Transverse colon (tissue), 4 donors: ENCODE results near the gene NLRC3. TPM values are rescaled to one million over a fixed set of nuclear protein-coding genes. Genes with fewer than 3 reads are reported as not detected.
A peak's percentile ranks its signal among the peaks of the same experiment; 100 is the strongest.

Source experiments
- DNase-seq: peaks from one replicate; pipeline ENCODE4 v3.0.0-alpha.2; 2019
- H3K27ac ChIP-seq, 4 donors: fragments of 200-600 bp; sonication (generic); 2 replicates each; pipeline ENCODE4 v1.5.1; 2016 to 2018; ENCODE audit warnings: inconsistent platforms in 4 of 4
- H3K27me3 ChIP-seq: fragments of 200-600 bp; sonication (generic); 2 replicates; pipeline ENCODE4 v1.5.1; 2017; ENCODE audit warnings: inconsistent platforms
- H3K36me3 ChIP-seq, 4 donors: fragments of 200-600 bp; sonication (generic); 2 replicates each; pipeline ENCODE4 v1.5.1; 2017 to 2019; ENCODE audit warnings: inconsistent platforms in 4 of 4
- H3K4me1 ChIP-seq, 4 donors: fragments of 200-600 bp; sonication (generic); 2 replicates each; pipeline ENCODE4 v1.5.1; 2017 to 2020; ENCODE audit warnings: inconsistent platforms in 4 of 4
- H3K4me3 ChIP-seq, 4 donors: fragments of 200-600 bp; sonication (generic); 1 replicate in 1 of 4; 2 replicates in 3 of 4; pipeline versions ENCODE4 v1.5.1 to v1.6.1; 2017 to 2019; ENCODE audit warnings: inconsistent platforms in 4 of 4
- H3K9me3 ChIP-seq, 2 donors: fragments of 200-600 bp; sonication (generic); 2 replicates each; pipeline ENCODE4 v1.5.1; 2017 to 2019; ENCODE audit warnings: inconsistent platforms in 2 of 2
- CTCF ChIP-seq, 5 experiments: fragments of 200-600 bp in 3 of 5; fragments of 450-650 bp in 2 of 5; sonication (generic) in 3 of 5; IDR thresholded peaks; 1 replicate in 2 of 5; 2 replicates in 3 of 5; pipeline ENCODE4 v1.5.1; 2016 to 2017; ENCODE audit warnings: antibody characterized with exemption in 5 of 5, inconsistent platforms in 3 of 5, mild to moderate bottlenecking in 2 of 5, moderate library complexity in 1 of 5
- EP300 ChIP-seq: sonication (generic); formaldehyde crosslinking; IDR thresholded peaks from one replicate; pipeline ENCODE4 v1.6.1; 2017; ENCODE audit warnings: antibody characterized with exemption, low read depth
- POLR2A ChIP-seq: fragments of 450-650 bp; IDR thresholded peaks from one replicate; pipeline ENCODE4 v1.6.1; 2016; ENCODE audit warnings: antibody characterized with exemption, mild to moderate bottlenecking, moderate library complexity
- POLR2AphosphoS5 ChIP-seq, 3 donors: sonication (generic); formaldehyde crosslinking; IDR thresholded peaks; one replicate each; pipeline ENCODE4 v1.6.1; 2016; ENCODE audit warnings: antibody characterized with exemption in 3 of 3
- WGBS, 2 donors: methylation state at CpG; one replicate each; pipeline ENCODE4 v1.1.5; 2018; ENCODE audit warnings: low coverage in 1 of 2; 5-methylcytosine and 5-hydroxymethylcytosine counted together
- in situ Hi-C, 4 donors: fragments of 200-750 bp; cut with MboI; loops; one replicate each; pipeline versions ENCODE4 v1.15.0 to v1.15.1; 2017; ENCODE audit warnings: low sequenced_read_pairs in 3 of 4, low pct_ligation_motif_present in 1 of 4, low pct_unique_long_range_greater_than_20kb in 1 of 4
- intact Hi-C: fragments of 100-400 bp; cut with DNase I; formaldehyde crosslinking; loops from one replicate; pipeline ENCODE4 v1.15.1; 2023; ENCODE audit warnings: low total_unique reads
- total RNA-seq, 4 donors: library from RNA; depleted of rRNA; stranded (reverse); fragments of >200 nt; gene quantifications; one replicate each; pipeline ENCODE4 v1.1.0, GENCODE V29; 2016

The NLRC3 gene
- total RNA-seq, 4 donors from 2014 or later: 2.3 to 12.3 (median 5.1) TPM

DNA sequence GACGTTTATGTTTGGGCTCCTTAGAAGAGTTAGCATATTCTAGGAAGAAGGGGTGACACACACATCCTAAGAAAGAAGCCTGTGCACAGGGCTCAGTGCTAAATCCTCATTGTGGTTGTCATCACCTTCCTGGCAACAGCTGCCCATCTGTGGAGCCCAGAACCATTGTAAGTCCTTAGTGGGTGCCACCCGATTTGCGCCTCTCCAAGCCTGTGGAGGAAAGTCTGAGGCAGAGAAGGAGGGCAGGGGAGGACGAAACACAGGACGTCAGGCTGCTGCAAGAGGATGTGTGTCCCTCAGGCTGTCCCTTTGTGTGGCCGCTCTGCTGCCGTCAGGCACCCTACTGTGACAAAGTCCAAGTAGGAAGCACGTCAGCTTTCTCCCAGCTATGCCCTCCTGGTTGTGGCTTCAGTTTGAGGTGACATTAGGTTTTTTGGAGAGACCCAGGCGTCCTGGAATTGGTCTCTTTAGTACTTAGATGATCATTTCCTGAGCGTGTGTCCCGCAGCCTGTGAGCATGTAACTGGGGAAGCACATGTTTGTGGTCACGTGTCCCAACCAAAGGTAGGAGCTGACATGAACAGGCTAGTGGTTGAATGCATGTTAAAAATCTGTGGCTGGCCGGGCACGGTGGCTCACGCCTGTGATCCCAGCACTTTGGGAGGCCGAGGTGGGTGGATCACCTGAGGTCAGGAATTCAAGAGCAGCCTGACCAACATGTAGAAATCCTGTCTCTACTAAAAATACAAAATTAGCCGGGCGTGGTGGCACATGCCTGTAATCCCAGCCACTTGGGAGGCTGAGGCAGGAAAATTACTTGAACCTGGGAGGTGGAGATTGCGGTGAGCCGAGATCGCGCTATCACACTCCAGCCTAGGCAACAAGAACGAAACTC is 65.7 kb downstream of the NLRC3 start:
- no peak overlapping the region for H3K27ac ChIP-seq
- intact Hi-C loops: no loop called here
- H3K27me3 ChIP-seq: no peaks in the 10 kb centered on the region
- no peak overlapping the region for H3K4me3 ChIP-seq
- TF ChIP-seq CTCF (IDR thresholded peaks at IDR 0.05) (no peak), POLR2A (no peak), EP300 (no peak), POLR2AphosphoS5 (IDR thresholded peaks at IDR 0.05) (no peak)
- H3K36me3 ChIP-seq: peaks cover 0 to 25% (median 3%) of the 10 kb centered on the region in 4 donors
- no peaks in the 10 kb centered on the region for H3K4me1 ChIP-seq
- in situ Hi-C loops: no loop called here
- no peak for DNase-seq
- H3K9me3 ChIP-seq: no peaks in the 10 kb centered on the region
- 50 to 93% methylated on average over 1 to 23 of the region's 23 CpGs for WGBS, 2 donors

- TF ChIP-seq POLR2A: no peak
- TF ChIP-seq POLR2AphosphoS5 (IDR thresholded peaks at IDR 0.05): no peak
- no peak for TF ChIP-seq EP300
- no peak for TF ChIP-seq CTCF (IDR thresholded peaks at IDR 0.05)
- in situ Hi-C loops: no loop called here
- H3K27me3 ChIP-seq: no peaks in the 10 kb centered on the region
- DNase-seq: no peak
- no peak overlapping the region for H3K4me3 ChIP-seq
- H3K27ac ChIP-seq: no peak overlapping the region
- intact Hi-C loops: no loop called here
- H3K4me1 ChIP-seq: no peaks in the 10 kb centered on the region
- peaks cover 0 to 30% (median 3%) of the 10 kb centered on the region in 4 donors for H3K36me3 ChIP-seq
- H3K9me3 ChIP-seq: no peaks in the 10 kb centered on the region
- 90% methylated on average over 10 of the region's 10 CpGs; no CpG with 5 or more reads in 1 of the 2 donors for whole genome bisulfite sequencing, 2 donors
Observed at GRCh38 chr16:3510416-3510815, 66.8 kb downstream of the NLRC3 start.

DNA sequence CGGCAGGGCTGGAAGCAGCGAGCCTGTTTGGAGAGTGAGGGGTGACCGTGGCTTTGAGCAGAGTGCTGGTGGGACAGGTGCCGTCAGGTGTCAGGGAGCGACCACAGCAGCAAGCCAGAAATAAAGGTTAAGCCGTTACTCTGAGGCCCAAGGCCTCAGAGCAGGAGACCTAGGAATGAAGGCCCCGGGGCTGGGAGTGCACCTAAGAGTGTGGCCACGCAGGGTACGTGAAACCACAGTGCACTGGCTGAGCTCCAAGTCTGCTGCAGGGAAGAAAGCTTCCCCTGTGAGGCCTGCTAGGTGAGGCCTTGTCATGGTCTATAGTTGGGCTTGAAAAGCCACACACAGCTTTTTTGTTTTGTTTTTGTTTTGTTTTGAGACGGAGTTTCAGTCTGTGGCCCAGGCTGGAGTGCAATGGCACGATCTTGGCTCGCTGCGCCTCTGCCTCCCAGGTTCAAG is 67.7 kb downstream of the NLRC3 start:
- peaks cover 0 to 30% (median 3%) of the 10 kb centered on the region in 4 donors for H3K36me3 ChIP-seq
- TF ChIP-seq POLR2A (no peak), POLR2AphosphoS5 (IDR thresholded peaks at IDR 0.05) (no peak), EP300 (no peak), CTCF (IDR thresholded peaks at IDR 0.05) (no peak)
- 53 to 84% methylated on average over 6 to 13 of the region's 13 CpGs for WGBS, 2 donors
- H3K27ac ChIP-seq: no peak overlapping the region
- no peak overlapping the region for H3K4me3 ChIP-seq
- in situ Hi-C loops (no loop called here), intact Hi-C loops (no loop called here)
- peak; percentile 63 for DNase-seq
- no peaks in the 10 kb centered on the region for H3K9me3 ChIP-seq
- no peaks in the 10 kb centered on the region for H3K27me3 ChIP-seq
- no peaks in the 10 kb centered on the region for H3K4me1 ChIP-seq

DNA sequence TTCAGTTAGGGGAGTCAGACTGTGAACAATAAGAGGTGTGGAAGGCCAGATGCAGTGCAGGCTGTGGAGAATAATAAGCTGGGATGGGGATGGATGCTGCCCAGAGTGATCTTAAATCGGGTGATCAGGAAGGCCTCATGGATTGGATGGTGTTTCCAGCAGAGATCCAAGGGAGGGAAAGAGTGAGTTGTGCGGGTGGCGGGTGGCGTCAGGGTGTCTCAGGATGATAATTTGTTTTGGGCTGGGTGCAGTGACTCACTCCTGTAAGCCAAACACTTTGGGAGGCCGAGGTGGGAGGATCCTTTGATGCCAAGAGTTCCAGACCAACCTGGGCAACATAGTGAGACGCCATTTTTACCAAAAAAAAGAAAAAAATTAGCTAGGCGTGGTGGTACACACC is 68.5 kb downstream of the NLRC3 start:
- Histone ChIP-seq H3K4me3 (no peak overlapping the region), H3K4me1 (no peaks in the 10 kb centered on the region), H3K9me3 (no peaks in the 10 kb centered on the region), H3K36me3 (peaks cover 0 to 28% (median 3%) of the 10 kb centered on the region in 4 donors), H3K27ac (no peak overlapping the region), H3K27me3 (no peaks in the 10 kb centered on the region)
- intact Hi-C loops (no loop called here), in situ Hi-C loops (no loop called here)
- WGBS, 2 donors: 96% methylated on average over 7 of the region's 7 CpGs; no CpG with 5 or more reads in 1 of the 2 donors
- TF ChIP-seq POLR2AphosphoS5 (IDR thresholded peaks at IDR 0.05): no peak
- no peak for TF ChIP-seq EP300
- no peak for TF ChIP-seq POLR2A
- TF ChIP-seq CTCF (IDR thresholded peaks at IDR 0.05): no peak
- no peak for DNase-seq
